Measurements from ENCODE around the gene GMNN.

GMNN gene

GRCh38 chr6:24797596-24798216, 23.0 kb downstream of the GMNN start:
- CTCF ChIA-PET, result interaction anchor here (1.3 to 1.4 kb wide), 2 partner anchors 10 to 194 kb away, joined by 3 read pairs; no protein-coding TSS in a partner anchor
- POLR2A ChIA-PET, result interaction anchor here (1.3 kb wide), 1 partner anchor 9 kb away, joined by 3 read pairs; no protein-coding TSS in a partner anchor
- TF ChIP-seq CTCF (IDR thresholded peaks at IDR 0.05; ENCODE audit: insufficient read depth, low read length, missing control alignments), result no peak
- no peak overlapping the region for H3K4me3 ChIP-seq (ENCODE audit: low read depth, low read length)
- no peak for DNase-seq (ENCODE audit: low read depth, low spot score)

DNA sequence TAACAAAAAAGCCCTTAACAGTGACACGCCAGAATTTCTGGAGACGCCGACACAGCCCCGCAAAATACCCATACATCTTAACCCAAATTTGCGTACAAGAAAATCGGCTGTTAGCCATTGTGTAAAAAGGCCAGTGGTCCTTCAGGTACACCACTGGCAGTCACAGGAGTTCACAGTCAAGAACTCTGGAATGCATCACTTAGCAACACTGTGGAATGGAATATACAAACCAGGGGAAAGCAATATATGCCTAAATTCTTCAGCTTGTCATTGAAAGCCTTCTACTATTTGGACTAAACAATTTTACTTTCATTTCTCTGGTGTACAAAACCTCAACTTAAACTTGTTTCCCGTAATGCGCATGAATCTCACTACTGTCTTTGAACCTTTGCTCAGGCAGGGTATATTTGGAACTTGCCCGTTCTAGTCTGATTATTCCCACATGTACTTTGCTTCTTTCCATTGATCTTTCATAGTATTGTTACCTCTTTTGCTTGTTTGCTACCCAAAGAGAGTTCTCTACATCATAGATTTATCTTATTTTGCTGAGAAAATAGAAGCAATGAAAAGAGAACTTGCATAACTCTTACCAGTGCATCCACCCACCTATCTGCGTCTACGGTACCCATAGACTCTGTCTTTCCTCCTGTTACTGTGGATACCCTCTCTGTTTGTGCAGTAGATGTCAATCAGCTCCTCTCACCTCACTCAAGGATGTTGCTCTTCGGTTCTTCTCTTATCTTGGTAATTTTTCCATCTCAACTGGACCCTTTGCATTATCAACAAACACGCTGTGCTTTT, 24.2 kb downstream of the GMNN start, which contains the start of gene ARMH2:
Gene ARMH2, minus strand, starts transcription at position 178 of the 801 bp plus-strand sequence. Its CDS starts 60 bp downstream, at position 118.
- H3K4me3 ChIP-seq (ENCODE audit: low read depth, low read length), result no peak within 1 kb of the TSS
- CTCF ChIA-PET, result interaction anchor here (1.3 kb wide), 1 partner anchor 269 kb away, joined by 3 read pairs; no protein-coding TSS in a partner anchor
- POLR2A ChIA-PET, result no interaction called here

DNA sequence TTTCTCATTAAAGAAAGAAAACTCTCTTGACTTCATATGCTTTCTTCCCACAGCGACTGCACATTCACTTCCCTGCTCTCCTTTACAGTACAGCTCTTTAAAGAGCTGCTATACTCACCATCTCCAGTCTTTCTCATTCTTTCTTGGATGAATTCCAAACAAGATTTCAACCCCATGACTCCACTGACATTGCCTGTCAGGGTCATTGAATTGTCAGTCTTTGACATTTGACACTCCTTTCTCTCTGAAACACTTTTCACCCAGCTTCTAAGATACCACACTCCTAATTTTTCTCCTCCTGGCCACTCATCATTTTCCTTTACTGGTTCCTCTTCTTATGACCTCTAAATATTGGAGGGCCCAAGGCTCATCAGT, 24.8 kb downstream of the GMNN start:
- no peak for TF ChIP-seq CTCF (IDR thresholded peaks at IDR 0.05; ENCODE audit: insufficient read depth, low read length, missing control alignments)

More for the DNA sequence above, 24.2 kb downstream of the GMNN start, which contains the start of gene ARMH2:
- TF ChIP-seq CTCF (IDR thresholded peaks at IDR 0.05; ENCODE audit: insufficient read depth, low read length, missing control alignments), result no peak
- DNase-seq (ENCODE audit: low read depth, low spot score), result no peak

GRCh38 chr6:24802271-24803059, 27.7 kb downstream of the GMNN start:
- DNase-seq (ENCODE audit: low read depth, low spot score), result no peak
- POLR2A ChIA-PET, result interaction anchor here (0.7 kb wide), 1 partner anchor 178 kb away, joined by 4 read pairs; no protein-coding TSS in a partner anchor
- CTCF ChIA-PET, result no interaction called here

More for the DNA sequence above, 24.8 kb downstream of the GMNN start:
- H3K4me3 ChIP-seq (ENCODE audit: low read depth, low read length), result no peak overlapping the region
- ChIA-PET POLR2A (no interaction called here), CTCF (interaction anchor here (1.3 kb wide), 1 partner anchor 268 kb away, joined by 3 read pairs; no protein-coding TSS in a partner anchor)
- DNase-seq (ENCODE audit: low read depth, low spot score), result no peak

DNA sequence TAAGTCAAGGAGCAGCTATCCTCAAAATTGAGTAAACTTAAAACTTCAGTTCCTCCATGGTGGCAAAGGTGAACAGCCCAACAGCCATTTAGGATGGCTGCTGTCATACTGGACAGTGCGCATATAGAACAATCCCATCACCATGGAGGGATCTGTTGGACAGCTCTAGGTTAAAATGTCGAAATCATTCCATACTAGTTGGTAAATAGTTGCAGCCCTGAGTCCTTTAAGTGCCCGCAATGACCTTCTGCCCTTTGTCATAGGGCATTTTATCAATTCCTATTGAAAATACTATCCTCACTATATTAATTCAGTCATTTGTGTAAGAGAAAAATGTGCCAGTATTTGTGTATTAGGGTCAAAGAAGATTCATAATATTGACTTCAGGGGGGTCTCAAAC, 32.8 kb downstream of the GMNN start:
- POLR2A ChIA-PET, result no interaction called here
- DNase-seq (ENCODE audit: low read depth, low spot score), result no peak
- CTCF ChIA-PET, result no interaction called here

More at GRCh38 chr6:24802271-24803059, 27.7 kb downstream of the GMNN start:
- TF ChIP-seq CTCF (IDR thresholded peaks at IDR 0.05; ENCODE audit: insufficient read depth, low read length, missing control alignments), result no peak
- no peak overlapping the region for H3K4me3 ChIP-seq (ENCODE audit: low read depth, low read length)

More for the DNA sequence above, 32.8 kb downstream of the GMNN start:
- TF ChIP-seq CTCF (IDR thresholded peaks at IDR 0.05; ENCODE audit: insufficient read depth, low read length, missing control alignments), result no peak
- no peak overlapping the region for H3K4me3 ChIP-seq (ENCODE audit: low read depth, low read length)

All from AG04449 (cell line).